ENCODE measurements around the gene OAF.
"Not testable (repeated sequence)": the region's sequence is repeated elsewhere in the genome, so short reads cannot be mapped to it uniquely, and the experiment has no call there.

Gene OAF

GRCh38 chr11:120248551-120249278 is 37.9 kb downstream of the OAF start:
- H3K27me3 ChIP-seq (ENCODE audit: insufficient read depth, insufficient read length) = no peaks in the 10 kb centered on the region
- no peaks in the 10 kb centered on the region for H3K36me3 ChIP-seq (ENCODE audit: insufficient read depth, insufficient read length, low read length)
- no peaks in the 10 kb centered on the region for H3K9me3 ChIP-seq (ENCODE audit: insufficient read depth, low read length)
- DNase-seq (ENCODE audit: low read depth, low spot score) = peak; percentile 47
- TF ChIP-seq YY1 (IDR thresholded peaks at IDR 0.05; ENCODE audit: insufficient read depth, insufficient read length) (no peak), ZNF274 (IDR thresholded peaks at IDR 0.05; ENCODE audit: low read depth, low read length) (no peak), SUZ12 (IDR thresholded peaks at IDR 0.05; ENCODE audit: extremely low read depth, insufficient read depth, insufficient read length) (no peak)
- no peak overlapping the region for H3K4me3 ChIP-seq (ENCODE audit: insufficient read length, low read depth)
- peaks cover 7% of the 10 kb centered on the region for H3K4me1 ChIP-seq (ENCODE audit: insufficient read depth, insufficient read length)
- no peak overlapping the region for H3K9ac ChIP-seq (ENCODE audit: insufficient read length, low read depth)

- no peaks in the 10 kb centered on the region for H3K9me3 ChIP-seq (ENCODE audit: insufficient read depth, low read length)
- no peak for DNase-seq (ENCODE audit: low read depth, low spot score)
- no peaks in the 10 kb centered on the region for H3K27me3 ChIP-seq (ENCODE audit: insufficient read depth, insufficient read length)
- TF ChIP-seq YY1 (IDR thresholded peaks at IDR 0.05; ENCODE audit: insufficient read depth, insufficient read length) (no peak), SUZ12 (IDR thresholded peaks at IDR 0.05; ENCODE audit: extremely low read depth, insufficient read depth, insufficient read length) (no peak), ZNF274 (IDR thresholded peaks at IDR 0.05; ENCODE audit: low read depth, low read length) (no peak)
- H3K36me3 ChIP-seq (ENCODE audit: insufficient read depth, insufficient read length, low read length) = no peaks in the 10 kb centered on the region
- H3K9ac ChIP-seq (ENCODE audit: insufficient read length, low read depth) = no peak overlapping the region
- peaks cover 7% of the 10 kb centered on the region for H3K4me1 ChIP-seq (ENCODE audit: insufficient read depth, insufficient read length)
- H3K4me3 ChIP-seq (ENCODE audit: insufficient read length, low read depth) = no peak overlapping the region
Observed at GRCh38 chr11:120249279-120250262, 38.7 kb downstream of the OAF start.

GRCh38 chr11:120253377-120253776 is 42.5 kb downstream of the OAF start:
- H3K36me3 ChIP-seq (ENCODE audit: insufficient read depth, insufficient read length, low read length); H3K27me3 ChIP-seq (ENCODE audit: insufficient read depth, insufficient read length); H3K4me3 ChIP-seq (ENCODE audit: insufficient read length, low read depth); H3K9me3 ChIP-seq (ENCODE audit: insufficient read depth, low read length); DNase-seq (ENCODE audit: low read depth, low spot score); H3K4me1 ChIP-seq (ENCODE audit: insufficient read depth, insufficient read length); H3K9ac ChIP-seq (ENCODE audit: insufficient read length, low read depth): not testable (repeated sequence)

GRCh38 chr11:120254788-120255518 is 44.1 kb downstream of the OAF start:
- Histone ChIP-seq H3K4me1 (ENCODE audit: insufficient read depth, insufficient read length) (peaks cover 2% of the 10 kb centered on the region), H3K36me3 (ENCODE audit: insufficient read depth, insufficient read length, low read length) (no peaks in the 10 kb centered on the region), H3K4me3 (ENCODE audit: insufficient read length, low read depth) (peak overlapping the region; percentile 12), H3K9ac (ENCODE audit: insufficient read length, low read depth) (peak overlapping the region; percentile 7), H3K27me3 (ENCODE audit: insufficient read depth, insufficient read length) (no peaks in the 10 kb centered on the region), H3K9me3 (ENCODE audit: insufficient read depth, low read length) (no peaks in the 10 kb centered on the region)
- no peak for TF ChIP-seq SUZ12 (IDR thresholded peaks at IDR 0.05; ENCODE audit: extremely low read depth, insufficient read depth, insufficient read length)
- TF ChIP-seq YY1 (IDR thresholded peaks at IDR 0.05; ENCODE audit: insufficient read depth, insufficient read length) = no peak
- peak; percentile 48 for DNase-seq (ENCODE audit: low read depth, low spot score)

- Histone ChIP-seq H3K27me3 (ENCODE audit: insufficient read depth, insufficient read length) (no peaks in the 10 kb centered on the region), H3K9ac (ENCODE audit: insufficient read length, low read depth) (peak overlapping the region; percentile 58), H3K4me3 (ENCODE audit: insufficient read length, low read depth) (peak overlapping the region; percentile 25), H3K36me3 (ENCODE audit: insufficient read depth, insufficient read length, low read length) (no peaks in the 10 kb centered on the region), H3K4me1 (ENCODE audit: insufficient read depth, insufficient read length) (peaks cover 2% of the 10 kb centered on the region), H3K9me3 (ENCODE audit: insufficient read depth, low read length) (no peaks in the 10 kb centered on the region)
- TF ChIP-seq YY1 (IDR thresholded peaks at IDR 0.05; ENCODE audit: insufficient read depth, insufficient read length) (no peak), ZNF274 (IDR thresholded peaks at IDR 0.05; ENCODE audit: low read depth, low read length) (no peak), SUZ12 (IDR thresholded peaks at IDR 0.05; ENCODE audit: extremely low read depth, insufficient read depth, insufficient read length) (no peak)
- DNase-seq (ENCODE audit: low read depth, low spot score) = peak; percentile 92
Observed at GRCh38 chr11:120255519-120255866, 44.7 kb downstream of the OAF start.

- no peaks in the 10 kb centered on the region for H3K9me3 ChIP-seq (ENCODE audit: insufficient read depth, low read length)
- H3K9ac ChIP-seq (ENCODE audit: insufficient read length, low read depth) = peak overlapping the region; percentile 58
- no peaks in the 10 kb centered on the region for H3K27me3 ChIP-seq (ENCODE audit: insufficient read depth, insufficient read length)
- H3K4me1 ChIP-seq (ENCODE audit: insufficient read depth, insufficient read length) = peaks cover 2% of the 10 kb centered on the region
- TF ChIP-seq SUZ12 (IDR thresholded peaks at IDR 0.05; ENCODE audit: extremely low read depth, insufficient read depth, insufficient read length) (no peak), ZNF274 (IDR thresholded peaks at IDR 0.05; ENCODE audit: low read depth, low read length) (no peak), YY1 (IDR thresholded peaks at IDR 0.05; ENCODE audit: insufficient read depth, insufficient read length) (no peak)
- no peak for DNase-seq (ENCODE audit: low read depth, low spot score)
- no peaks in the 10 kb centered on the region for H3K36me3 ChIP-seq (ENCODE audit: insufficient read depth, insufficient read length, low read length)
- no peak overlapping the region for H3K4me3 ChIP-seq (ENCODE audit: insufficient read length, low read depth)
Observed at GRCh38 chr11:120256178-120256577, 45.3 kb downstream of the OAF start.

- Histone ChIP-seq H3K4me1 (ENCODE audit: insufficient read depth, insufficient read length) (peaks cover 2% of the 10 kb centered on the region), H3K9me3 (ENCODE audit: insufficient read depth, low read length) (no peaks in the 10 kb centered on the region), H3K9ac (ENCODE audit: insufficient read length, low read depth) (no peak overlapping the region), H3K4me3 (ENCODE audit: insufficient read length, low read depth) (no peak overlapping the region), H3K27me3 (ENCODE audit: insufficient read depth, insufficient read length) (no peaks in the 10 kb centered on the region), H3K36me3 (ENCODE audit: insufficient read depth, insufficient read length, low read length) (no peaks in the 10 kb centered on the region)
- TF ChIP-seq YY1 (IDR thresholded peaks at IDR 0.05; ENCODE audit: insufficient read depth, insufficient read length) (no peak), SUZ12 (IDR thresholded peaks at IDR 0.05; ENCODE audit: extremely low read depth, insufficient read depth, insufficient read length) (no peak), ZNF274 (IDR thresholded peaks at IDR 0.05; ENCODE audit: low read depth, low read length) (no peak)
- no peak for DNase-seq (ENCODE audit: low read depth, low spot score)
Observed at GRCh38 chr11:120256779-120257178, 45.9 kb downstream of the OAF start.
